Activated CD4-positive, alpha-beta T cell treated with anti-CD3 and anti-CD28 coated beads, Interleukin-2, amount 10 ng/mL, durations not matched to agents 24 days and 14 days (primary cell): ENCODE results near the gene DNAH9. TPM values are rescaled to one million over a fixed set of nuclear protein-coding genes. Genes with fewer than 3 reads are reported as not detected.
"Not testable (repeated sequence)": the region's sequence is repeated elsewhere in the genome, so short reads cannot be mapped to it uniquely, and the experiment has no call there.

ENCODE experiments used
- DNase-seq: peaks from one replicate; pipeline ENCODE4 v3.0.0; 2022
- H3K27ac Mint-ChIP-seq: one replicate; pipeline ENCODE4 v1.8.0; 2022; ENCODE audit warnings: mild to moderate bottlenecking, mixed read lengths
- H3K27me3 Mint-ChIP-seq: one replicate; pipeline ENCODE4 v1.8.0; 2022; ENCODE audit warnings: mixed read lengths
- H3K36me3 Mint-ChIP-seq: one replicate; pipeline ENCODE4 v1.8.0; 2022; ENCODE audit warnings: low read depth, mild to moderate bottlenecking, mixed read lengths
- H3K4me1 Mint-ChIP-seq: one replicate; pipeline ENCODE4 v1.8.0; 2021; ENCODE audit warnings: mixed read lengths
- H3K4me3 Mint-ChIP-seq: one replicate; pipeline ENCODE4 v1.8.0; 2022; ENCODE audit warnings: mild to moderate bottlenecking, moderate library complexity, mixed read lengths
- H3K9me3 Mint-ChIP-seq: one replicate; pipeline ENCODE4 v1.8.0; 2021; ENCODE audit warnings: mixed read lengths
- intact Hi-C: fragments of 100-400 bp; cut with micrococcal nuclease; formaldehyde crosslinking; loops from one replicate; pipeline ENCODE4 v1.15.1; 2023
- total RNA-seq: library from RNA; stranded (reverse); gene quantifications from 2 replicates; pipeline ENCODE4 v1.2.3, GENCODE V29; 2022

The DNAH9 gene
- total RNA-seq, 1 donor from 2014 or later: not detected

- no peak for DNase-seq
- Mint-ChIP-seq H3K4me3 (no peak overlapping the region), H3K36me3 (no peaks in the 10 kb centered on the region), H3K4me1 (no peaks in the 10 kb centered on the region), H3K27ac (no peak overlapping the region), H3K27me3 (no peaks in the 10 kb centered on the region), H3K9me3 (peaks cover 7% of the 10 kb centered on the region)
- intact Hi-C loops: no loop called here
These were observed 354.3 kb downstream of the DNAH9 start for GRCh38 chr17:11952610-11953009.

DNA sequence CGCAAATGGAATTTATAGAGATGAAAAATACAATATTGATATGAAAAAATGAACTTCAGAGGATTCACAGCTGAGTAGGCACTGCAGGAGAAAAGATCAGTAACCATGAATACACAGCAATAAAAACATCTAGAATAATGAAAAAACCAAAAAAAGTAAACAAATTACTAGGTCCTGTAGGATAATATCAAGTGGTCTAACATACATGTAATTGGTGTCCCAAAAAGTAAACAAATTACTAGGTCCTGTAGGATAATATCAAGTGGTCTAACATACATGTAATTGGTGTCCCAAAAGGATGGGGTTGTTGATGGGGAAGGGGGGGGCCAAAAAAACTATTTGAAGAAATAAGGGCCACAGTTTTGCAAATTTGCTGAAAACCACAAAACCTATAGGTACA lies 355.7 kb downstream of the DNAH9 start:
- Mint-ChIP-seq H3K4me1 (no peaks in the 10 kb centered on the region), H3K27me3 (no peaks in the 10 kb centered on the region), H3K27ac (no peak overlapping the region), H3K9me3 (peaks cover 7% of the 10 kb centered on the region), H3K36me3 (no peaks in the 10 kb centered on the region), H3K4me3 (no peak overlapping the region)
- intact Hi-C loops: no loop called here
- no peak for DNase-seq

DNA sequence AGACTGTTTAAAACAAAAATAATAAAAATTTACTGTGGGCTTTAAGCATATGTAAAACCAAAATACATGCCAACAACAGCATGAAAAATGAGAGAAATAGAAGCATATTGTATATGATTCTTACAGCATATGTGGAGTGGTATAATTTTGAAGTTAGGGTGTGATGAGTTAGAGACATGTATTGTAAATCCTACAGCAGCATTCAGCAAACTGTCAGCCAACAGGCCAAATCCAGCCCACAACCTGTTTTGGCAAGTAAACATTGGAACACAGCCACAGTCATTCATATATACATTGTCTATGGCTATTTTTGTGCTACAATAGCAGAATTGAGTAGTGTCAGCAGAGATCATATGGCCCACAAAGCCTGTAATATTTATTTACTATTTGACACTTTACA lies 356.7 kb downstream of the DNAH9 start:
- Mint-ChIP-seq H3K4me3 (no peak overlapping the region), H3K9me3 (peaks cover 7% of the 10 kb centered on the region), H3K36me3 (no peaks in the 10 kb centered on the region), H3K4me1 (no peaks in the 10 kb centered on the region), H3K27me3 (no peaks in the 10 kb centered on the region), H3K27ac (no peak overlapping the region)
- intact Hi-C loops: no loop called here
- DNase-seq: no peak

DNA sequence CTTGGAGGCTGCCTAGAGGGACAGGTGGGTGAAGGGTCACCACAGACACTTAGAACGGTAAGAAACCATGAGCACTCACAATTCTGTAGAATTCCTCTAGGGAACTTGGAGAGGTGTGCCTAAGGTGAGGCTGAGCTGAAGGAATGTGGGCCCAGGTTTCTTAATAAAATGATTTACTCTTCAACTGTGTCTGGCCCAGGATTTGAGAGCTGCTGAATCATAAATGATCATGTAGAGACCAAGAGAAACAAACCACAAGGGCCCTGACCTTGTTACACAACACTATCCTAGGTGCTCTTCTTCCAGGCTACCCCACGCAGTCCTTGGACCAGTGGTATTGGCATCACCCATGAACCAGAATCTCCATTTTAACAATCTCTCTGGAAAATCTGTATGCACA lies 371.3 kb downstream of the DNAH9 start:
- H3K4me1 Mint-ChIP-seq: no peaks in the 10 kb centered on the region
- no peak overlapping the region for H3K4me3 Mint-ChIP-seq
- H3K9me3 Mint-ChIP-seq: peaks cover 33% of the 10 kb centered on the region
- peaks cover 3% of the 10 kb centered on the region for H3K36me3 Mint-ChIP-seq
- intact Hi-C loops: no loop called here
- H3K27ac Mint-ChIP-seq: no peak overlapping the region
- no peaks in the 10 kb centered on the region for H3K27me3 Mint-ChIP-seq
- no peak for DNase-seq

DNA sequence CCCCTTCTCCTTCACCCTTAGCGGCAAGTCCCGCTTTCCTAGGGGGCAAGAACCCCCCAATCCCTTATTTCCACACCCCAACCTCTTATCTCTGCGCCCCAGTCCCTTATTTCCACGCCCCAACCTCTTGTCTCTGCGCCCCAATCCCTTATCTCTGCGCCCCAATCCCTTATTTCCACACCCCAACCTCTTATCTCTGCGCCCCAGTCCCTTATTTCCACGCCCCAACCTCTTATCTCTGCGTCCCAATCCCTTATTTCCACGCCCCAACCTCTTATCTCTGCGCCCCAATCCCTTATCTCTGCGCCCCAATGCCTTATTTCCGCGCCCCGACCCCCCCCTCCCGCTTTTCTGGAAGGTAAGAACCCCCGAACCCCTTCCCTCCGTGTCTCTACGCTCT lies 374.5 kb downstream of the DNAH9 start:
- DNase-seq, H3K4me1 Mint-ChIP-seq, H3K27ac Mint-ChIP-seq, H3K4me3 Mint-ChIP-seq, intact Hi-C loops, H3K27me3 Mint-ChIP-seq: not testable (repeated sequence)
- peaks cover 13% of the 10 kb centered on the region for H3K9me3 Mint-ChIP-seq
- H3K36me3 Mint-ChIP-seq: peaks cover 20% of the 10 kb centered on the region

DNA sequence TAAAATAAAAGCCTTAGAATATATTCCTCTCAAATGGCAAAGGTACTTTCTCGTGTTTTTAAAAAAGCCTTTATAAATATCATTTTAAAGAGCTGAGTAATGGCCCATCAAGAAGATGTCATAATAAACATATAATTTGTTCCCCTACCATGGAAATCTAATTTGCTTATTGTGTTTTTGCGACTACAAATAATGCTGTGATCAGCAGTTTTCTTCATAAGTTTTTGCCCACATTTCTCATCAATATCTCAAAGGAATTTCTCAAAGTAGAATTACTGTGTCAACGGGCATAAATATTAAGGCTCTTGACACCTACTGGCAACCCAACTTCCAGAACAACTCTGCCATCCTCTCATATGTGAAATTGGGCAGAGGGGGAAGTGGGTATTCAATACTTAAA lies 381.5 kb downstream of the DNAH9 start:
- peaks cover 5% of the 10 kb centered on the region for H3K9me3 Mint-ChIP-seq
- peaks cover 60% of the 10 kb centered on the region for H3K36me3 Mint-ChIP-seq
- no peak overlapping the region for H3K27ac Mint-ChIP-seq
- no peaks in the 10 kb centered on the region for H3K4me1 Mint-ChIP-seq
- intact Hi-C loops: no loop called here
- no peak for DNase-seq
- H3K4me3 Mint-ChIP-seq: no peak overlapping the region
- H3K27me3 Mint-ChIP-seq: no peaks in the 10 kb centered on the region

DNA sequence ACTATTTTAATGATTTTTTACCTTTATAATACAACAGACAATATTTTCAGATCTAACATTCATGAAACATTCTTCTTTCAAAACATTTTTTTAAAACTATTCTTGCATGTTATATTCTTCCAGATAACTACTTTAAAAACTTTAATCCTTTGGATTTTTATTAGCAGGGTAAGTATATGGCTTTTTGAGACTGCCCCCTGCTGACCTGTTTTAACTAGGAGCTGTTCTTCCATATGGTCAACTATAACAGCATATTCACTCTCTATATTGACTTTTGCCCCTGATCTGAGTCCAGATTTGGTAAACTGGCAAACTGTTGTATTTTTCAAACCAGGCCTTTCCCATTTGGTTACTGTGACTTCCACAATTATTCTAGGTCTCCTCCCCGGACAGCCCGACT lies 382.5 kb downstream of the DNAH9 start:
- no peak overlapping the region for H3K27ac Mint-ChIP-seq
- H3K27me3 Mint-ChIP-seq: no peaks in the 10 kb centered on the region
- H3K9me3 Mint-ChIP-seq: no peaks in the 10 kb centered on the region
- H3K4me3 Mint-ChIP-seq: no peak overlapping the region
- DNase-seq: no peak
- intact Hi-C loops: no loop called here
- peaks cover 55% of the 10 kb centered on the region for H3K36me3 Mint-ChIP-seq
- H3K4me1 Mint-ChIP-seq: no peaks in the 10 kb centered on the region

DNA sequence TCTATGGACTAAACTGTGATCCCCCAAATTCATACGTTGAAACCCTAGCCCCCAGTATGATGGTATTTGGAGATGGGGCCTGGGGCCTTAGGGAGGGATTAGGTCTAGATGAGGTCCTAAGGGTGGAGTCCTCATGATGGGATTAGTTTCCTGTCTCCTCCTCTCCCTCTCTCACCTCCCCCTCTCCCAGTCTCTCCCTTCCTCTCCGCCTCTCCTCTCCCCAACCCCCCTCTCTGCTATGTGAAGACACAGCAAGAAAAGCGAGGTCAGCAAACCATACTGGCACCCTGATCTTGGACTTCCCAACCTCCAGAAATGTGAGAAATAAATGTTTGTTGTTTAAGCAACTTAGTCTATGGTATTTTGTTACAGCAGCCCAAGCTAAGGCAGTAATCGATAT lies 383.6 kb downstream of the DNAH9 start:
- Mint-ChIP-seq H3K4me1 (no peaks in the 10 kb centered on the region), H3K9me3 (no peaks in the 10 kb centered on the region), H3K27ac (no peak overlapping the region), H3K27me3 (no peaks in the 10 kb centered on the region), H3K36me3 (peaks cover 52% of the 10 kb centered on the region), H3K4me3 (no peak overlapping the region)
- intact Hi-C loops: no loop called here
- no peak for DNase-seq

DNA sequence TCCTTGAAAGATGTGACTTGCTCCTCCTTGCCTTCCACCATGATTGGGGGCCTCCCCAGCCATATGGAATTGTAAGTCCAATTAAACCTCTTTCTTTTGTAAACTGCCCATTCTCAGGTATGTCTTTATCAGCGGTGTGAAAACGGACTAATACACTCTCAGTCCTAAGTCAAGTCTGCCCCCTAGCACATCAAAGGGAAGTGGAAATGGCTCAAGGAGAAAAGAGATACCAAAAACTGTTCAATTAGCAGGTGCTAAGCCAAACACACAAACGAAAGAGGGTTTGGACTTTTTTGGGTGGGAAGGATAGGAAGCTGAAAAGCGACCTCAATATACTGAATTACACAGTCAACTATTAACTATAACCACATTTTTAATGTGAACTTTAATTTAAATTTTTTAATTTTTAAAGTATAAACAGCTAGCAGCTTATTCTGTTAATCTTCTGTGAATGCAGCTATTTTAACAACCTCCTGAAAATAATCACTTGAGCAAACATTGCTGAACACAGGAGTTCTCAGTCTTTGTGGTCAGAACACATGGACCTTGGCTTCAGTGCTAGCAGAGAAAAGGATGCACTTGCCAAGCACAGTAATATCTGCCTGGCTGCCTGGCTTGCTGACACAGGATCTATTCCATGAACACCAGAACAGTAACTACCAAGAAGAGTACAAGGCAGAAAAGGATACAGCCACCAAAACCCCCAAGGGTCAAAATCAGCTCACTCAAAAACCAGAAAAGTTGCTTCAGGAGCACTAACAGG lies 388.1 kb downstream of the DNAH9 start:
- H3K9me3 Mint-ChIP-seq: no peaks in the 10 kb centered on the region
- no peak overlapping the region for H3K4me3 Mint-ChIP-seq
- intact Hi-C loops: loop anchor here (5.0 kb wide), 1 partner anchor 36 kb away; the partner anchor contains the start of gene MAP2K4
- peaks cover 5% of the 10 kb centered on the region for H3K4me1 Mint-ChIP-seq
- DNase-seq: no peak
- peaks cover 44% of the 10 kb centered on the region for H3K36me3 Mint-ChIP-seq
- H3K27ac Mint-ChIP-seq: no peak overlapping the region
- no peaks in the 10 kb centered on the region for H3K27me3 Mint-ChIP-seq

GRCh38 chr17:11986942-11987329 lies 388.7 kb downstream of the DNAH9 start:
- H3K36me3 Mint-ChIP-seq: peaks cover 42% of the 10 kb centered on the region
- peaks cover 5% of the 10 kb centered on the region for H3K4me1 Mint-ChIP-seq
- H3K27ac Mint-ChIP-seq: no peak overlapping the region
- no peak overlapping the region for H3K4me3 Mint-ChIP-seq
- intact Hi-C loops: loop anchor here (5.0 kb wide), 1 partner anchor 35 kb away; the partner anchor contains the start of gene MAP2K4
- no peak for DNase-seq
- no peaks in the 10 kb centered on the region for H3K9me3 Mint-ChIP-seq
- H3K27me3 Mint-ChIP-seq: no peaks in the 10 kb centered on the region

DNA sequence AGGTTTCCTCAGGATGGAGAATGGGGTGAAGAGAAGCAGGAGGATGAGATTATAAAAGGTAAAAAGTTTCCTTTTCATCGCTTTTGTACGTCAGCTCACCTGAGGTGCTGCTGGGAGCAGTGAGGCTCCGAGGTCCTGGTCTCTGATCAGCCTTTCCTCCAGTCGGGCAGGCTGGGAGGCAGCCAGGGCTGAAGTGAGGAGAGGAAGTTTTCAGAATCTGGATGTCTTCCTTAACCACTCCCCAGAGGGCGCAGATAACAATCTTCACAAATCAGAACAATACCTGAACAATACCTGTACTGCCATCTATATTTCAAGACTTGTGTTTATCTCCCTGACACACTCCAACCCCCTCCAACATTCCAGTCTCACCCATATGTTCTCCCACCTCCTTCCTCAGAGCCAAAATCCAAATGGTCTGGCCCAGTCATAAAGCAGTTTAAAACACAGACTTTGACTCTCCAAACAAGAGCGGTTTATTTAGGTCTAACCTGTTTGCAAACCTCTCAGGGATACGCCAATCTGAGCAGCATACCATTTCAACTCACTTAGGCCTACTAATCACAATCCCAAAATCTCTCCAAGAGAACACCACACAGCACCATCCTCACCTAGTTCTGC lies 392.2 kb downstream of the DNAH9 start:
- no peak for DNase-seq
- H3K4me3 Mint-ChIP-seq: no peak overlapping the region
- no peaks in the 10 kb centered on the region for H3K9me3 Mint-ChIP-seq
- peaks cover 9% of the 10 kb centered on the region for H3K4me1 Mint-ChIP-seq
- H3K27me3 Mint-ChIP-seq: no peaks in the 10 kb centered on the region
- peaks cover 21% of the 10 kb centered on the region for H3K36me3 Mint-ChIP-seq
- no peak overlapping the region for H3K27ac Mint-ChIP-seq
- intact Hi-C loops: no loop called here

GRCh38 chr17:11991461-11991860 lies 393.2 kb downstream of the DNAH9 start:
- intact Hi-C loops: no loop called here
- Mint-ChIP-seq H3K27me3 (no peaks in the 10 kb centered on the region), H3K4me1 (peaks cover 12% of the 10 kb centered on the region), H3K27ac (no peak overlapping the region), H3K9me3 (no peaks in the 10 kb centered on the region), H3K36me3 (peaks cover 18% of the 10 kb centered on the region), H3K4me3 (no peak overlapping the region)
- DNase-seq: no peak

- Mint-ChIP-seq H3K36me3 (peaks cover 2% of the 10 kb centered on the region), H3K27me3 (no peaks in the 10 kb centered on the region), H3K4me3 (peak overlapping the region; percentile 97), H3K9me3 (peaks cover 6% of the 10 kb centered on the region), H3K27ac (peak overlapping the region; percentile 91), H3K4me1 (peaks cover 16% of the 10 kb centered on the region)
- DNase-seq: no peak
- intact Hi-C loops: loop anchor here (1.0 kb wide), 1 partner anchor 24 kb away; the partner anchor contains the start of gene MAP2K4
These were observed 398.5 kb downstream of the DNAH9 start for GRCh38 chr17:11996722-11997146.

DNA sequence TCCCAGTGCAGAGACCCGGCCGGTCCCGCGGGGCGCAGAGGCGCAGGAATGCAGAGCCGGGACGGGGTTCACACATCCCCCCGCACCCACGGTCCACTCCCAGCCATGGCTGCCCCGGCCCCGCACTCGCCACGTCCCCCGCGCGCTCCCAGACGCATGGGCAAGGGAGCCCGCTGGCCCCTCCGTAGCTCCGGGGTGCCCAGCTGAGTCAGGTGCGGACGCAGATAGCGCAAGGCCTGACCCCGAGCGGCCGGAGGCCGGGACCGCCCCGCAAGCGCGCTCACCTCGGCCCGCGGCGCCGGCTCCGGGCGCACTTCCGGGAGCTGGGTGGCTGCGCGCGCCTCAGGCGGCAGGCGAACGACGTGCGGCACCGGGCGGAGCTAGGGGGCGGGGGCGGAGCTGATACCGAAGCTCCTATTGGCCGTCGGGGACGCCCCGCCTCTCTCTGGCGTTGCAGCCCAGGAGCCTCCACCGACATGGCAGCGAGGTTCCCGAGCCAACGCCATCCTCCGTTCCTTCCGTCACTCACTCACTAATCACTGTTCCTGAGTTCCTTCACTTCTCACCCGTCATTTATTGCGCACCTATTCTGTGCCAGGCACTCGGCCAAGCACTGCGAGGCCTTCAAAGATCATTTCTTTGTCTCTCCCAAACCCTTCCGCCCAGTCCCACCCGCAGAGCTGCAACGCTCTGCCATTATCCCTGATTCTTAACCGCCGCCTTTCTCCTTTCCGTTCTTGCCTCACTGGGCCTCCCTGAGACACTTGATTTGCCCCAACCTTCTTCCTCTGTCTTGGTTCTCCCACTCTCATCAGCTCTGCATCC lies 399.1 kb downstream of the DNAH9 start, which contains the start of gene ZNF18:
Gene ZNF18 (minus strand): TSS at position 329 of the 825 bp plus-strand sequence. CDS start 4,646 bp downstream, outside the sequence.
- intact Hi-C loops: loop anchor here (1.0 kb wide), 1 partner anchor 23 kb away; the partner anchor contains the start of gene MAP2K4
- Mint-ChIP-seq H3K4me1 (peaks cover 15% of the 10 kb centered on the region), H3K27me3 (no peaks in the 10 kb centered on the region)

More for the DNA sequence above, 399.1 kb downstream of the DNAH9 start, which contains the start of gene ZNF18:
- peaks cover 2% of the 10 kb centered on the region for H3K36me3 Mint-ChIP-seq
- peak within 1 kb of the TSS; percentile 94 for H3K27ac Mint-ChIP-seq
- peak; percentile 99 for DNase-seq
- peak within 1 kb of the TSS; percentile 97 for H3K4me3 Mint-ChIP-seq
- H3K9me3 Mint-ChIP-seq: peaks cover 6% of the 10 kb centered on the region
